ENCODE measurements around the gene MTCL1.

GRCh38 chr18:8668381-8668780 lies 37.0 kb upstream of the MTCL1 start:
- TF ChIP-seq CTCF (conservative IDR thresholded peaks at IDR 0.05) (no peak), ZFX (IDR thresholded peaks at IDR 0.05) (no peak)
